H1 (cell line): Measurements from ENCODE around the gene DLG4.
"Not testable (repeated sequence)": the region's sequence is repeated elsewhere in the genome, so short reads cannot be mapped to it uniquely, and the experiment has no call there.

Experiments used
- CTCF ChIP-seq, 3 experiments: IDR thresholded peaks; 1 replicate in 2 of 3; 2 replicates in 1 of 3; pipeline versions ENCODE4 v1.5.1 to v1.6.1; 2011; ENCODE audit warnings: low read length in 3 of 3, mild to moderate bottlenecking in 3 of 3, inconsistent platforms in 2 of 3, low read depth in 1 of 3, moderate library complexity in 1 of 3; ENCODE audit not compliant: insufficient read depth in 1 of 3; ENCODE audit errors: control extremely low read depth in 1 of 3
- KDM5A ChIP-seq: fragments of 200-600 bp; IDR thresholded peaks from 2 replicates; pipeline ENCODE4 v1.7.1; 2012; ENCODE audit warnings: mild to moderate bottlenecking, low read length, inconsistent platforms, mixed read lengths
- MAFK ChIP-seq: IDR thresholded peaks from 2 replicates; pipeline ENCODE4 v1.6.1; 2012; ENCODE audit warnings: low read depth, mild to moderate bottlenecking, improper control_type of control experiment, low read length
- NRF1 ChIP-seq: IDR thresholded peaks from 2 replicates; pipeline ENCODE4 v1.6.1; 2011; ENCODE audit warnings: mild to moderate bottlenecking, low read depth, low read length, improper control_type of control experiment
- SRF ChIP-seq: IDR thresholded peaks from 2 replicates; pipeline ENCODE4 v1.6.1; 2011; ENCODE audit warnings: mild to moderate bottlenecking, low read depth, low read length, moderate library complexity

GRCh38 chr17:7243838-7244237 is 24.2 kb upstream of the DLG4 start:
- TF ChIP-seq SRF; MAFK; CTCF (IDR thresholded peaks at IDR 0.05; ENCODE audit: control extremely low read depth in 1 of 3, insufficient read depth in 1 of 3, low read depth in 1 of 3, low read length in 3 of 3); NRF1; KDM5A: not testable (repeated sequence)
